ENCODE data around the gene MIPOL1. TPM values are rescaled to one million over a fixed set of nuclear protein-coding genes. Genes with fewer than 3 reads are reported as not detected.

Gene MIPOL1
- total and polyA plus RNA-seq, 2 of the 4 experiments (the other 2 are of a cell fraction), result 2.7 to 5.9 TPM

- Histone ChIP-seq H4K91ac (ENCODE audit: insufficient read depth, low read depth, low read length) (no peak overlapping the region), H3K4ac (ENCODE audit: low read depth, low read length) (no peak overlapping the region), H3K27me3 (ENCODE audit: control insufficient read depth, insufficient read depth, low read length) (no peaks in the 10 kb centered on the region), H2BK120ac (ENCODE audit: low read depth, low read length) (no peak overlapping the region), H2AK5ac (ENCODE audit: low read depth, low read length) (no peak overlapping the region), H3K23ac (ENCODE audit: low read depth, low read length) (no peak overlapping the region), H2BK5ac (ENCODE audit: low read depth, low read length, poor library complexity, severe bottlenecking) (no peak overlapping the region), H3K9me1 (ENCODE audit: insufficient read depth, low read length) (no peaks in the 10 kb centered on the region), H3K36me3 (ENCODE audit: control insufficient read depth, insufficient read depth, low read length) (no peaks in the 10 kb centered on the region), H3K9me3 (ENCODE audit: control insufficient read depth, insufficient read depth, low read length) (peaks cover 2% of the 10 kb centered on the region; the same call in 1 of the 2 replicates), H4K20me1 (ENCODE audit: insufficient read depth, low read length) (no peaks in the 10 kb centered on the region), H3K56ac (ENCODE audit: extremely low read depth, insufficient read depth, low read length) (no peak overlapping the region), H3K4me2 (ENCODE audit: low read depth, low read length) (no peak overlapping the region), H4K5ac (ENCODE audit: low read depth, low read length) (no peak overlapping the region), H4K8ac (ENCODE audit: low read depth in 2 of 2, low read length in 2 of 2) (no peak overlapping the region), H3K4me3 (ENCODE audit: insufficient read depth, low read depth, low read length) (no peak overlapping the region), H3K9ac (ENCODE audit: low read depth, low read length) (no peak overlapping the region), H2BK15ac (ENCODE audit: low read depth, low read length) (no peak overlapping the region), H2AK9ac (replicated peaks; ENCODE audit: low read depth, low read length, poor library complexity) (no peak overlapping the region), H3K27ac (ENCODE audit: insufficient read depth, low read length) (no peak overlapping the region), H3K4me1 (ENCODE audit: control insufficient read depth, insufficient read depth, low read length) (no peaks in the 10 kb centered on the region), H3K14ac (replicated peaks; ENCODE audit: low read depth, low read length) (no peak overlapping the region), H3K79me1 (ENCODE audit: low read depth in 1 of 2, low read length in 2 of 2) (no peaks in the 10 kb centered on the region), H2AFZ (replicated peaks; ENCODE audit: low read length, poor library complexity) (no peak overlapping the region), H3K18ac (ENCODE audit: low read depth, low read length) (no peak overlapping the region), H2BK20ac (ENCODE audit: low read depth, low read length) (no peak overlapping the region)
- POLR2A ChIA-PET (ENCODE audit: unreplicated experiment), result no interaction called here
- in situ Hi-C loops (cut with MboI; ENCODE audit: low sequenced_read_pairs) (no loop called here), dilution Hi-C loops (cut with HindIII; ENCODE audit: low sequenced_read_pairs, unreplicated experiment) (no loop called here), intact Hi-C loops (cut with micrococcal nuclease) (no loop called here)
- CTCF ChIA-PET, result no interaction called here
- DNase-seq (no peak), ATAC-seq (ENCODE audit: low read depth) (no peak)
- BruUV-seq (replicated peaks), result no TSS peak
- TF ChIP-seq, protein P1, sequence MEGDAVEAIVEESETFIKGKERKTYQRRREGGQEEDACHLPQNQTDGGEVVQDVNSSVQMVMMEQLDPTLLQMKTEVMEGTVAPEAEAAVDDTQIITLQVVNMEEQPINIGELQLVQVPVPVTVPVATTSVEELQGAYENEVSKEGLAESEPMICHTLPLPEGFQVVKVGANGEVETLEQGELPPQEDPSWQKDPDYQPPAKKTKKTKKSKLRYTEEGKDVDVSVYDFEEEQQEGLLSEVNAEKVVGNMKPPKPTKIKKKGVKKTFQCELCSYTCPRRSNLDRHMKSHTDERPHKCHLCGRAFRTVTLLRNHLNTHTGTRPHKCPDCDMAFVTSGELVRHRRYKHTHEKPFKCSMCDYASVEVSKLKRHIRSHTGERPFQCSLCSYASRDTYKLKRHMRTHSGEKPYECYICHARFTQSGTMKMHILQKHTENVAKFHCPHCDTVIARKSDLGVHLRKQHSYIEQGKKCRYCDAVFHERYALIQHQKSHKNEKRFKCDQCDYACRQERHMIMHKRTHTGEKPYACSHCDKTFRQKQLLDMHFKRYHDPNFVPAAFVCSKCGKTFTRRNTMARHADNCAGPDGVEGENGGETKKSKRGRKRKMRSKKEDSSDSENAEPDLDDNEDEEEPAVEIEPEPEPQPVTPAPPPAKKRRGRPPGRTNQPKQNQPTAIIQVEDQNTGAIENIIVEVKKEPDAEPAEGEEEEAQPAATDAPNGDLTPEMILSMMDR (conservative IDR thresholded peaks at IDR 0.05; ENCODE audit: low read depth, low read length), result no peak
- TF ChIP-seq BHLHE40 (IDR thresholded peaks at IDR 0.05; ENCODE audit: low read depth, low read length) (no peak), RAD21 (IDR thresholded peaks at IDR 0.05; ENCODE audit: low read length) (no peak), MAFK (IDR thresholded peaks at IDR 0.05; ENCODE audit: low read depth, low read length) (no peak)
These were observed 268.4 kb downstream of the MIPOL1 start for GRCh38 chr14:37466003-37466622.
